ENCODE results near the gene LYST.

DNA sequence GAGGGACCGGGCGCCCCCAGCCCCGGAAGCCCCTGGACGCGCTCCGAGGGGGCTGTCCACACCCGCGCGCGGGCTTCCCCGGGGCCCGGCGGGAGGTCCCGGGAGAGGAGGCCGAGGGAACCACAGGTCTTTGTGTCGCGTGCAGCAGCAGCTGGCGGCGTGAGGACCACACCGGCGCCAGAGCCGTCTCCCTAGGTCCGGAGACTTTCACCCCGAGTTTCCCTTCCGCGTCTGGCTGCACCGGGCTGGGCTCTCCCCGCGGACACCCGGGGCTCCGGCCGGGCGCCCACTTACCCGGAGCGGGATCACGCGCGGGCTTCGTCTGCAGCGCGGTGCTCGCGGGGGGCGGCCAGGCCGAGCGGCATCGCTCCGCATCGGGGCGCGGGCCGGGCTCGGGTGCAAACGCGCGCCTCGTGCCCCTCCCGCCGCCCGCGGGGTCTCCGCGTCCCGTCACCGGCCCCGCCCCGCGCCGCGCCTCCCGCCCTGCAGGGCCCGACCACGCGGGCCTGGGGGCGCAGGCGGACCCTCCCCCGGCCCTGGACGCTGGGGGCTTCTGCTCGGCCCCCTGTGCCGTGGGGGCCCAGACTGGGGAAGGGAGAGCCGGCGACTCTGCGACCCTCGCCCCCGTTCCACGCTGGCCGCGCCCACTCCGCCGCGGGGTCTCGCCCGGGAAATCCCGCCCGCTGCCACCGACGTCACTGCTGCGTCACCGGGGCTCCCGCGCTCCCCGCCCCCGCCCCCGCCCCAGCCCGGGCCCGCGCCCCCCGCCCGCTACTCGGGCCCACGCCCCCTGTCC lies 217.1 kb downstream of the LYST start, which contains the start of gene GNG4:
- TF ChIP-seq SMC3 (conservative IDR thresholded peaks at IDR 0.05; ENCODE audit: poor library complexity) (no peak), EP300 (conservative IDR thresholded peaks at IDR 0.05; ENCODE audit: poor library complexity, severe bottlenecking) (peak; percentile 42), POLR2AphosphoS5 (IDR thresholded peaks at IDR 0.05) (peak; percentile 91), TAF1 (IDR thresholded peaks at IDR 0.05; ENCODE audit: low read depth) (peak; percentile 24), EZH2 (IDR thresholded peaks at IDR 0.05; ENCODE audit: borderline replicate concordance, insufficient read depth, low read length, poor library complexity, severe bottlenecking) (no peak), RAD21 (conservative IDR thresholded peaks at IDR 0.05) (no peak)
- TF ChIP-seq, protein P1, sequence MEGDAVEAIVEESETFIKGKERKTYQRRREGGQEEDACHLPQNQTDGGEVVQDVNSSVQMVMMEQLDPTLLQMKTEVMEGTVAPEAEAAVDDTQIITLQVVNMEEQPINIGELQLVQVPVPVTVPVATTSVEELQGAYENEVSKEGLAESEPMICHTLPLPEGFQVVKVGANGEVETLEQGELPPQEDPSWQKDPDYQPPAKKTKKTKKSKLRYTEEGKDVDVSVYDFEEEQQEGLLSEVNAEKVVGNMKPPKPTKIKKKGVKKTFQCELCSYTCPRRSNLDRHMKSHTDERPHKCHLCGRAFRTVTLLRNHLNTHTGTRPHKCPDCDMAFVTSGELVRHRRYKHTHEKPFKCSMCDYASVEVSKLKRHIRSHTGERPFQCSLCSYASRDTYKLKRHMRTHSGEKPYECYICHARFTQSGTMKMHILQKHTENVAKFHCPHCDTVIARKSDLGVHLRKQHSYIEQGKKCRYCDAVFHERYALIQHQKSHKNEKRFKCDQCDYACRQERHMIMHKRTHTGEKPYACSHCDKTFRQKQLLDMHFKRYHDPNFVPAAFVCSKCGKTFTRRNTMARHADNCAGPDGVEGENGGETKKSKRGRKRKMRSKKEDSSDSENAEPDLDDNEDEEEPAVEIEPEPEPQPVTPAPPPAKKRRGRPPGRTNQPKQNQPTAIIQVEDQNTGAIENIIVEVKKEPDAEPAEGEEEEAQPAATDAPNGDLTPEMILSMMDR (IDR thresholded peaks at IDR 0.05; ENCODE audit: poor library complexity, severe bottlenecking): no peak
- TF ChIP-seq, protein P2, sequence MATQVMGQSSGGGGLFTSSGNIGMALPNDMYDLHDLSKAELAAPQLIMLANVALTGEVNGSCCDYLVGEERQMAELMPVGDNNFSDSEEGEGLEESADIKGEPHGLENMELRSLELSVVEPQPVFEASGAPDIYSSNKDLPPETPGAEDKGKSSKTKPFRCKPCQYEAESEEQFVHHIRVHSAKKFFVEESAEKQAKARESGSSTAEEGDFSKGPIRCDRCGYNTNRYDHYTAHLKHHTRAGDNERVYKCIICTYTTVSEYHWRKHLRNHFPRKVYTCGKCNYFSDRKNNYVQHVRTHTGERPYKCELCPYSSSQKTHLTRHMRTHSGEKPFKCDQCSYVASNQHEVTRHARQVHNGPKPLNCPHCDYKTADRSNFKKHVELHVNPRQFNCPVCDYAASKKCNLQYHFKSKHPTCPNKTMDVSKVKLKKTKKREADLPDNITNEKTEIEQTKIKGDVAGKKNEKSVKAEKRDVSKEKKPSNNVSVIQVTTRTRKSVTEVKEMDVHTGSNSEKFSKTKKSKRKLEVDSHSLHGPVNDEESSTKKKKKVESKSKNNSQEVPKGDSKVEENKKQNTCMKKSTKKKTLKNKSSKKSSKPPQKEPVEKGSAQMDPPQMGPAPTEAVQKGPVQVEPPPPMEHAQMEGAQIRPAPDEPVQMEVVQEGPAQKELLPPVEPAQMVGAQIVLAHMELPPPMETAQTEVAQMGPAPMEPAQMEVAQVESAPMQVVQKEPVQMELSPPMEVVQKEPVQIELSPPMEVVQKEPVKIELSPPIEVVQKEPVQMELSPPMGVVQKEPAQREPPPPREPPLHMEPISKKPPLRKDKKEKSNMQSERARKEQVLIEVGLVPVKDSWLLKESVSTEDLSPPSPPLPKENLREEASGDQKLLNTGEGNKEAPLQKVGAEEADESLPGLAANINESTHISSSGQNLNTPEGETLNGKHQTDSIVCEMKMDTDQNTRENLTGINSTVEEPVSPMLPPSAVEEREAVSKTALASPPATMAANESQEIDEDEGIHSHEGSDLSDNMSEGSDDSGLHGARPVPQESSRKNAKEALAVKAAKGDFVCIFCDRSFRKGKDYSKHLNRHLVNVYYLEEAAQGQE (IDR thresholded peaks at IDR 0.05; ENCODE audit: borderline replicate concordance): no peak

Measured in neural cell (in vitro differentiated cells).